Mucosa of gallbladder (tissue), 1 donor: ENCODE measurements around the gene SETD4. TPM values are rescaled to one million over a fixed set of nuclear protein-coding genes. Genes with fewer than 3 reads are reported as not detected.
"Not testable (repeated sequence)": the region's sequence is repeated elsewhere in the genome, so short reads cannot be mapped to it uniquely, and the experiment has no call there.

Experiments
- DNase-seq: peaks from one replicate; pipeline ENCODE4 v3.0.0-alpha.2; 2020; ENCODE audit warnings: low spot score
- total RNA-seq: library from RNA; stranded (reverse); gene quantifications from one replicate; pipeline ENCODE4 v1.2.1, GENCODE V29; 2021
- donor health status: DM: no; HTN: no; CAD: no.

Gene SETD4
- total RNA-seq, 1 donor from 2014 or later, result 25.1 TPM

GRCh38 chr21:36079010-36079649, 18.8 kb upstream of the SETD4 start:
- no peak for DNase-seq

GRCh38 chr21:36077758-36078157, 17.4 kb upstream of the SETD4 start:
- DNase-seq, result no peak

- DNase-seq, result no peak
Measured at GRCh38 chr21:36076878-36077655, 16.7 kb upstream of the SETD4 start.

- no peak for DNase-seq
Measured at GRCh38 chr21:36075953-36076352, 15.6 kb upstream of the SETD4 start.

- no peak for DNase-seq
Measured at GRCh38 chr21:36075171-36075570, 14.8 kb upstream of the SETD4 start.

GRCh38 chr21:36073911-36074310, 13.6 kb upstream of the SETD4 start:
- DNase-seq, result not testable (repeated sequence)

GRCh38 chr21:36073181-36073580, 12.9 kb upstream of the SETD4 start:
- DNase-seq, result no peak

GRCh38 chr21:36072453-36073162, 12.3 kb upstream of the SETD4 start:
- no peak for DNase-seq

GRCh38 chr21:36070999-36071398, 10.7 kb upstream of the SETD4 start:
- DNase-seq, result no peak

- DNase-seq, result peak; percentile 95
Measured at GRCh38 chr21:36069713-36070583, 9.6 kb upstream of the SETD4 start, which contains the start of gene CBR1. TSS of gene CBR1 (plus strand) at chr21:36070024. CDS start at chr21:36070116, 92 bp downstream.

- DNase-seq, result no peak
Measured at GRCh38 chr21:36068748-36069398, 8.5 kb upstream of the SETD4 start.

GRCh38 chr21:36065497-36066036, 5.2 kb upstream of the SETD4 start:
- DNase-seq, result no peak

GRCh38 chr21:36064085-36064460, 3.7 kb upstream of the SETD4 start:
- no peak for DNase-seq

- no peak for DNase-seq
Measured at GRCh38 chr21:36063375-36064084, 3.2 kb upstream of the SETD4 start.

GRCh38 chr21:36061445-36061844, 1.1 kb upstream of the SETD4 start:
- no peak for DNase-seq

GRCh38 chr21:36059823-36060158, 535 bp downstream of the SETD4 start:
- DNase-seq, result no peak

GRCh38 chr21:36055551-36055950, 4.8 kb downstream of the SETD4 start:
- DNase-seq, result no peak

- no peak for DNase-seq
Measured at GRCh38 chr21:36053715-36054062, 6.6 kb downstream of the SETD4 start.

GRCh38 chr21:36052860-36053714, 7.2 kb downstream of the SETD4 start:
- no peak for DNase-seq

- no peak for DNase-seq
Measured at GRCh38 chr21:36048357-36048756, 12.0 kb downstream of the SETD4 start.
